ENCODE measurements around the gene MTPN.
A peak's percentile ranks its signal among the peaks of the same experiment; 100 is the strongest.

Gene MTPN

GRCh38 chr7:135964274-135964673 is 12.9 kb downstream of the MTPN start:
- no peak for DNase-seq (ENCODE audit: low spot score in 2 of 2)
- H3K27ac Mint-ChIP-seq (ENCODE audit: low read depth): no peak overlapping the region

GRCh38 chr7:135962802-135963201 is 14.4 kb downstream of the MTPN start:
- Mint-ChIP-seq H3K4me1 (peaks cover 84% of the 10 kb centered on the region), H3K4me3 (no peak overlapping the region), H3K27ac (ENCODE audit: low read depth) (no peak overlapping the region), H3K36me3 (ENCODE audit: insufficient read depth) (peaks cover 6% of the 10 kb centered on the region), H3K9me3 (no peaks in the 10 kb centered on the region), H3K27me3 (no peaks in the 10 kb centered on the region)
- no peak for DNase-seq (ENCODE audit: low spot score in 2 of 2)
- no peak for ATAC-seq (replicated peaks; ENCODE audit: extremely low read depth, poor library complexity, severe bottlenecking)

More at GRCh38 chr7:135964274-135964673, 12.9 kb downstream of the MTPN start:
- Mint-ChIP-seq H3K27me3 (no peaks in the 10 kb centered on the region), H3K4me3 (no peak overlapping the region), H3K9me3 (no peaks in the 10 kb centered on the region), H3K36me3 (ENCODE audit: insufficient read depth) (peaks cover 7% of the 10 kb centered on the region), H3K4me1 (peaks cover 85% of the 10 kb centered on the region)
- ATAC-seq (replicated peaks; ENCODE audit: extremely low read depth, poor library complexity, severe bottlenecking): no peak

GRCh38 chr7:135960709-135961451 is 16.3 kb downstream of the MTPN start:
- Mint-ChIP-seq H3K4me3 (no peak overlapping the region), H3K36me3 (ENCODE audit: insufficient read depth) (peaks cover 6% of the 10 kb centered on the region), H3K9me3 (no peaks in the 10 kb centered on the region), H3K27me3 (no peaks in the 10 kb centered on the region), H3K4me1 (peaks cover 81% of the 10 kb centered on the region), H3K27ac (ENCODE audit: low read depth) (peak overlapping the region; percentile 29)
- DNase-seq (ENCODE audit: low spot score in 2 of 2) (no peak), ATAC-seq (replicated peaks; ENCODE audit: extremely low read depth, poor library complexity, severe bottlenecking) (no peak)

- H3K4me1 Mint-ChIP-seq: peaks cover 81% of the 10 kb centered on the region
- H3K27ac Mint-ChIP-seq (ENCODE audit: low read depth): peak overlapping the region; percentile 29
- H3K27me3 Mint-ChIP-seq: no peaks in the 10 kb centered on the region
- DNase-seq (ENCODE audit: low spot score in 2 of 2) (no peak), ATAC-seq (replicated peaks; ENCODE audit: extremely low read depth, poor library complexity, severe bottlenecking) (no peak)
- H3K4me3 Mint-ChIP-seq: no peak overlapping the region
- peaks cover 10% of the 10 kb centered on the region for H3K36me3 Mint-ChIP-seq (ENCODE audit: insufficient read depth)
- H3K9me3 Mint-ChIP-seq: no peaks in the 10 kb centered on the region
Measured at GRCh38 chr7:135959646-135960363, 17.4 kb downstream of the MTPN start.

GRCh38 chr7:135958173-135958572 is 19.0 kb downstream of the MTPN start:
- Mint-ChIP-seq H3K4me1 (peaks cover 75% of the 10 kb centered on the region), H3K4me3 (no peak overlapping the region), H3K9me3 (no peaks in the 10 kb centered on the region), H3K27me3 (no peaks in the 10 kb centered on the region), H3K36me3 (ENCODE audit: insufficient read depth) (peaks cover 10% of the 10 kb centered on the region), H3K27ac (ENCODE audit: low read depth) (no peak overlapping the region)
- ATAC-seq (replicated peaks; ENCODE audit: extremely low read depth, poor library complexity, severe bottlenecking) (no peak), DNase-seq (ENCODE audit: low spot score in 2 of 2) (no peak)

GRCh38 chr7:135957627-135958026 is 19.5 kb downstream of the MTPN start:
- DNase-seq (ENCODE audit: low spot score in 2 of 2) (no peak), ATAC-seq (replicated peaks; ENCODE audit: extremely low read depth, poor library complexity, severe bottlenecking) (no peak)
- no peaks in the 10 kb centered on the region for H3K9me3 Mint-ChIP-seq
- no peak overlapping the region for H3K4me3 Mint-ChIP-seq
- no peaks in the 10 kb centered on the region for H3K27me3 Mint-ChIP-seq
- H3K4me1 Mint-ChIP-seq: peaks cover 75% of the 10 kb centered on the region
- H3K36me3 Mint-ChIP-seq (ENCODE audit: insufficient read depth): peaks cover 11% of the 10 kb centered on the region
- no peak overlapping the region for H3K27ac Mint-ChIP-seq (ENCODE audit: low read depth)

GRCh38 chr7:135956393-135956792 is 20.8 kb downstream of the MTPN start:
- H3K4me3 Mint-ChIP-seq: no peak overlapping the region
- peaks cover 73% of the 10 kb centered on the region for H3K4me1 Mint-ChIP-seq
- H3K27ac Mint-ChIP-seq (ENCODE audit: low read depth): no peak overlapping the region
- DNase-seq (ENCODE audit: low spot score in 2 of 2) (no peak), ATAC-seq (replicated peaks; ENCODE audit: extremely low read depth, poor library complexity, severe bottlenecking) (no peak)
- H3K9me3 Mint-ChIP-seq: no peaks in the 10 kb centered on the region
- H3K36me3 Mint-ChIP-seq (ENCODE audit: insufficient read depth): peaks cover 17% of the 10 kb centered on the region
- H3K27me3 Mint-ChIP-seq: no peaks in the 10 kb centered on the region

GRCh38 chr7:135950972-135951371 is 26.2 kb downstream of the MTPN start:
- Mint-ChIP-seq H3K4me1 (peaks cover 64% of the 10 kb centered on the region), H3K9me3 (no peaks in the 10 kb centered on the region), H3K36me3 (ENCODE audit: insufficient read depth) (peaks cover 47% of the 10 kb centered on the region), H3K4me3 (no peak overlapping the region), H3K27me3 (no peaks in the 10 kb centered on the region), H3K27ac (ENCODE audit: low read depth) (peak overlapping the region; percentile 68)
- DNase-seq (ENCODE audit: low spot score in 2 of 2): no peak
- no peak for ATAC-seq (replicated peaks; ENCODE audit: extremely low read depth, poor library complexity, severe bottlenecking)

- no peaks in the 10 kb centered on the region for H3K9me3 Mint-ChIP-seq
- H3K4me3 Mint-ChIP-seq: no peak overlapping the region
- peaks cover 44% of the 10 kb centered on the region for H3K36me3 Mint-ChIP-seq (ENCODE audit: insufficient read depth)
- ATAC-seq (replicated peaks; ENCODE audit: extremely low read depth, poor library complexity, severe bottlenecking) (peak; percentile 36), DNase-seq (ENCODE audit: low spot score in 2 of 2) (no peak)
- peaks cover 60% of the 10 kb centered on the region for H3K4me1 Mint-ChIP-seq
- H3K27ac Mint-ChIP-seq (ENCODE audit: low read depth): peak overlapping the region; percentile 27
- no peaks in the 10 kb centered on the region for H3K27me3 Mint-ChIP-seq
Measured at GRCh38 chr7:135950429-135950828, 26.7 kb downstream of the MTPN start.

- H3K36me3 Mint-ChIP-seq (ENCODE audit: insufficient read depth): peaks cover 39% of the 10 kb centered on the region
- H3K27me3 Mint-ChIP-seq: no peaks in the 10 kb centered on the region
- DNase-seq (ENCODE audit: low spot score in 2 of 2) (no peak), ATAC-seq (replicated peaks; ENCODE audit: extremely low read depth, poor library complexity, severe bottlenecking) (no peak)
- peaks cover 41% of the 10 kb centered on the region for H3K4me1 Mint-ChIP-seq
- no peak overlapping the region for H3K4me3 Mint-ChIP-seq
- H3K9me3 Mint-ChIP-seq: no peaks in the 10 kb centered on the region
- no peak overlapping the region for H3K27ac Mint-ChIP-seq (ENCODE audit: low read depth)
Measured at GRCh38 chr7:135946289-135947055, 30.7 kb downstream of the MTPN start.

- Mint-ChIP-seq H3K9me3 (no peaks in the 10 kb centered on the region), H3K36me3 (ENCODE audit: insufficient read depth) (peaks cover 26% of the 10 kb centered on the region), H3K27me3 (no peaks in the 10 kb centered on the region), H3K27ac (ENCODE audit: low read depth) (no peak overlapping the region), H3K4me1 (peaks cover 34% of the 10 kb centered on the region), H3K4me3 (no peak overlapping the region)
- ATAC-seq (replicated peaks; ENCODE audit: extremely low read depth, poor library complexity, severe bottlenecking): no peak
- DNase-seq (ENCODE audit: low spot score in 2 of 2): no peak
Measured at GRCh38 chr7:135944753-135945152, 32.4 kb downstream of the MTPN start.

- Mint-ChIP-seq H3K9me3 (no peaks in the 10 kb centered on the region), H3K27me3 (no peaks in the 10 kb centered on the region), H3K4me3 (no peak overlapping the region), H3K4me1 (peaks cover 38% of the 10 kb centered on the region), H3K36me3 (ENCODE audit: insufficient read depth) (peaks cover 18% of the 10 kb centered on the region), H3K27ac (ENCODE audit: low read depth) (no peak overlapping the region)
- DNase-seq (ENCODE audit: low spot score in 2 of 2): no peak
- ATAC-seq (replicated peaks; ENCODE audit: extremely low read depth, poor library complexity, severe bottlenecking): no peak
Measured at GRCh38 chr7:135943134-135943879, 33.9 kb downstream of the MTPN start.

All from central memory CD8-positive, alpha-beta T cell (primary cell).